Adrenal gland (tissue), 5 donors: ENCODE results near the gene ANKRD36.

ENCODE experiments used
- CTCF ChIP-seq, 6 experiments: fragments of 450-650 bp in 4 of 6; fragments of 200-600 bp in 2 of 6; sonication (generic) in 1 of 6; IDR thresholded peaks; 1 replicate in 5 of 6; 2 replicates in 1 of 6; pipeline versions ENCODE4 v1.5.1 to v1.8.0; 2016 to 2021; ENCODE audit warnings: antibody characterized with exemption in 6 of 6, mild to moderate bottlenecking in 2 of 6, moderate library complexity in 1 of 6
- POLR2A ChIP-seq, 2 donors: fragments of 450-650 bp; IDR thresholded peaks; one replicate each; pipeline ENCODE4 v1.6.1; 2017; ENCODE audit warnings: antibody characterized with exemption in 2 of 2, mild to moderate bottlenecking in 2 of 2, moderate library complexity in 1 of 2
- donor health status: DM: no; HTN: no; CAD: no.

GRCh38 chr2:97267411-97268074 lies 154.6 kb downstream of the ANKRD36 start:
- TF ChIP-seq POLR2A (IDR thresholded peaks at IDR 0.05) (no peak), CTCF (IDR thresholded peaks at IDR 0.05) (no peak)
